Endodermal cell (in vitro differentiated cells): ENCODE results near the gene CHRND. TPM values are rescaled to one million over a fixed set of nuclear protein-coding genes. Genes with fewer than 3 reads are reported as not detected.

Source experiments
- DNase-seq: peaks from one replicate; pipeline ENCODE4 v3.0.0-alpha.2; 2017
- H3K27ac ChIP-seq: 2 replicates; pipeline ENCODE4 v1.5.1; 2013; ENCODE audit warnings: mild to moderate bottlenecking, low read depth, low read length, moderate library complexity
- H3K27me3 ChIP-seq: 2 replicates; pipeline ENCODE4 v1.6.1; 2013; ENCODE audit warnings: mild to moderate bottlenecking, low read length, moderate library complexity; ENCODE audit not compliant: insufficient read depth, control insufficient read depth, poor library complexity, severe bottlenecking
- H3K36me3 ChIP-seq: 2 replicates; pipeline ENCODE4 v1.7.0; 2013; ENCODE audit warnings: mild to moderate bottlenecking, low read length, moderate library complexity; ENCODE audit not compliant: control insufficient read depth, insufficient read depth
- H3K4me1 ChIP-seq: one replicate; pipeline ENCODE4 v1.7.0; 2013; ENCODE audit warnings: low read length; ENCODE audit not compliant: control insufficient read depth, insufficient read depth
- H3K4me3 ChIP-seq: 2 replicates; pipeline ENCODE4 v1.5.1; 2013; ENCODE audit warnings: mild to moderate bottlenecking, low read length, moderate library complexity
- H3K9ac ChIP-seq: 2 replicates; pipeline ENCODE4 v1.6.1; 2013; ENCODE audit warnings: mild to moderate bottlenecking, low read length, moderate library complexity; ENCODE audit not compliant: poor library complexity, severe bottlenecking; ENCODE audit errors: extremely low read depth
- H3K9me3 ChIP-seq: 2 replicates; pipeline ENCODE4 v1.6.1; 2013; ENCODE audit warnings: mild to moderate bottlenecking, low read length, moderate library complexity; ENCODE audit not compliant: control insufficient read depth
- H3K27ac Mint-ChIP-seq: 2 replicates; pipeline ENCODE4 v1.8.0; 2020; ENCODE audit warnings: mixed read lengths
- H3K27me3 Mint-ChIP-seq: 2 replicates; pipeline ENCODE4 v1.8.0; 2021; ENCODE audit warnings: mild to moderate bottlenecking, mixed read lengths; ENCODE audit not compliant: insufficient read depth
- H3K36me3 Mint-ChIP-seq: 2 replicates; pipeline ENCODE4 v1.8.0; 2020; ENCODE audit warnings: low read depth, mixed read lengths
- H3K4me1 Mint-ChIP-seq: 2 replicates; pipeline ENCODE4 v1.8.0; 2020; ENCODE audit warnings: mixed read lengths
- H3K4me3 Mint-ChIP-seq: 2 replicates; pipeline ENCODE4 v1.8.0; 2020; ENCODE audit warnings: mild to moderate bottlenecking, moderate library complexity, mixed read lengths
- H3K9me3 Mint-ChIP-seq: 2 replicates; pipeline ENCODE4 v1.8.0; 2020; ENCODE audit warnings: mild to moderate bottlenecking, mixed read lengths
- CTCF ChIP-seq: fragments of 200-600 bp; sonication (generic); conservative IDR thresholded peaks from 2 replicates; pipeline ENCODE4 v1.5.0; 2021; ENCODE audit warnings: antibody characterized with exemption, mild to moderate bottlenecking
- WGBS, 2 experiments: methylation state at CpG; one replicate each; pipeline versions ENCODE4 v1.1.5 to v1.1.7; 2013; ENCODE audit warnings: missing lambda C conversion rate in 2 of 2, mixed read lengths in 1 of 2; ENCODE audit not compliant: insufficient coverage in 1 of 2, insufficient read length in 1 of 2; 5-methylcytosine and 5-hydroxymethylcytosine counted together
- total RNA-seq, 2 donors: library from RNA; stranded (reverse); fragmentation: NEBNext Ultra II Directional in 1 of 2; extraction: Animal tissue kit (Norgen Biotek cat#: 25700) in 1 of 2; gene quantifications; 2 replicates in 1 of 2; 3 replicates in 1 of 2; pipeline ENCODE4 v1.2.1, GENCODE V29; 2021

Gene CHRND
- total RNA-seq, 2 donors from 2014 or later = 0.11 TPM; not detected in 1

- Mint-ChIP-seq H3K27me3 (no peaks in the 10 kb centered on the region), H3K36me3 (peaks cover 28% of the 10 kb centered on the region), H3K27ac (no peak overlapping the region), H3K4me1 (peaks cover 2% of the 10 kb centered on the region), H3K4me3 (no peak overlapping the region), H3K9me3 (peaks cover 12% of the 10 kb centered on the region)
- Histone ChIP-seq H3K36me3 (peaks cover 21% of the 10 kb centered on the region), H3K27ac (no peak overlapping the region), H3K27me3 (no peaks in the 10 kb centered on the region), H3K4me1 (no peaks in the 10 kb centered on the region), H3K9ac (no peak overlapping the region), H3K4me3 (no peak overlapping the region), H3K9me3 (peaks cover 14% of the 10 kb centered on the region)
- 91 to 100% methylated on average over 2 to 6 of the region's 6 CpGs for WGBS, 2 experiments
- TF ChIP-seq CTCF = no peak
- DNase-seq = no peak
Observed at GRCh38 chr2:232544674-232545073, 18.7 kb downstream of the CHRND start.

- H3K9ac ChIP-seq = no peak overlapping the region
Observed at GRCh38 chr2:232545511-232546375, 19.8 kb downstream of the CHRND start.

GRCh38 chr2:232547991-232548390 is 22.0 kb downstream of the CHRND start:
- Histone ChIP-seq H3K36me3 (peaks cover 28% of the 10 kb centered on the region), H3K9ac (no peak overlapping the region), H3K4me1 (no peaks in the 10 kb centered on the region), H3K9me3 (peaks cover 14% of the 10 kb centered on the region), H3K27me3 (no peaks in the 10 kb centered on the region), H3K27ac (no peak overlapping the region), H3K4me3 (no peak overlapping the region)
- no peak overlapping the region for H3K4me3 Mint-ChIP-seq
- H3K4me1 Mint-ChIP-seq = peaks cover 13% of the 10 kb centered on the region
- 94 to 98% methylated on average over 6 of the region's 6 CpGs for WGBS, 2 experiments
- H3K36me3 Mint-ChIP-seq = peaks cover 36% of the 10 kb centered on the region
- no peak overlapping the region for H3K27ac Mint-ChIP-seq
- H3K27me3 Mint-ChIP-seq = no peaks in the 10 kb centered on the region
- no peak for DNase-seq
- peaks cover 13% of the 10 kb centered on the region for H3K9me3 Mint-ChIP-seq
- no peak for TF ChIP-seq CTCF

More at GRCh38 chr2:232545511-232546375, 19.8 kb downstream of the CHRND start:
- no peak for DNase-seq
- H3K36me3 Mint-ChIP-seq = peaks cover 28% of the 10 kb centered on the region
- peaks cover 5% of the 10 kb centered on the region for H3K4me1 Mint-ChIP-seq
- no peaks in the 10 kb centered on the region for H3K27me3 Mint-ChIP-seq
- Histone ChIP-seq H3K36me3 (peaks cover 21% of the 10 kb centered on the region), H3K9me3 (peaks cover 14% of the 10 kb centered on the region), H3K27me3 (no peaks in the 10 kb centered on the region), H3K4me1 (no peaks in the 10 kb centered on the region), H3K27ac (no peak overlapping the region), H3K4me3 (no peak overlapping the region)
- H3K9me3 Mint-ChIP-seq = peaks cover 13% of the 10 kb centered on the region
- no peak overlapping the region for H3K4me3 Mint-ChIP-seq
- H3K27ac Mint-ChIP-seq = no peak overlapping the region
- WGBS, 2 experiments = 91 to 94% methylated on average over 6 to 17 of the region's 17 CpGs
- TF ChIP-seq CTCF = no peak
